Fibroblast of skin of right biceps (primary cell): Measurements from ENCODE around the gene RRP1B.
"Not testable (repeated sequence)": the region's sequence is repeated elsewhere in the genome, so short reads cannot be mapped to it uniquely, and the experiment has no call there.

ENCODE experiments used
- DNase-seq: peaks from one replicate; pipeline ENCODE4 v3.0.0-alpha.2; 2013

Gene RRP1B

GRCh38 chr21:43702785-43703034, 43.4 kb downstream of the RRP1B start:
- DNase-seq, result peak; percentile 66

DNA sequence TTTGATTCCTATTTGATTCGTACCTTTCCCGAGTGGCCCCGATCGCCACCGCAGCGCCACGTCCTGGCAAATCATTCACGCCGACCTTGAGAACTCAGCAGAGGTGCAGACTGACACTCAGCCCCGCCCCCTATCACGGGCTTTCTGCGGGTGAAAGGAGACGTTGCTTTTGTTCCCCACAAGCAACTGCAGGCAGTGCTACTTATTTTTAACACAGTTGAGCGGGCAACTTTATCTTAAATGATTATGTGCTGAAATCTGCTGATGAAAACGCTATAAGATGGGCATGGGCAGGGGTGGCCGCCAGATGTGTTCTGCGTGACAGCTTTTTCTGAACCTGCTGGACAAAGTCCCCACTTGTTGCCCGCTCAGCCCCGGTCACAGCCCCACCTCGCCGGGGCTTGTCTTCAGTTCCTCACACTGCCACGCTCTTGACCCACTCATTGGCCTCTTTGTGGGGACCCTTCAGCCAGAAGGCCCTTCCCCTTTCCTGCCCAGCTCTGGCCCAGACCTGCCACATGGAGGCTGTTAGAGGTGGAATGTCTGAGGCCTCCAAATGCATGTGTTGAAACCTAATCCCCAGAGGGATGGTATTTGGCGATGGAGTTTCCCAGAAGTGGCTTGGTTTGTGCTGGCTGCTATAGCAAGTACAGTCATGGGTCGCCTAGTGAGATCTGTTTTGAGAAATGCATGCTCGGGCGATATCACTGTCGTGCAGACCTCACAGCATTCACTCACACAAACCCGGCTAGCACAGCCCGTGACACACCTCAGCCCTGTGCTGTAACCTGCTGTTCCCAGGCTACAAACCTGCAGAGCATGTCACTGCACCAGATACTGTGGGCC, 43.9 kb downstream of the RRP1B start:
- peak; percentile 82 for DNase-seq

DNA sequence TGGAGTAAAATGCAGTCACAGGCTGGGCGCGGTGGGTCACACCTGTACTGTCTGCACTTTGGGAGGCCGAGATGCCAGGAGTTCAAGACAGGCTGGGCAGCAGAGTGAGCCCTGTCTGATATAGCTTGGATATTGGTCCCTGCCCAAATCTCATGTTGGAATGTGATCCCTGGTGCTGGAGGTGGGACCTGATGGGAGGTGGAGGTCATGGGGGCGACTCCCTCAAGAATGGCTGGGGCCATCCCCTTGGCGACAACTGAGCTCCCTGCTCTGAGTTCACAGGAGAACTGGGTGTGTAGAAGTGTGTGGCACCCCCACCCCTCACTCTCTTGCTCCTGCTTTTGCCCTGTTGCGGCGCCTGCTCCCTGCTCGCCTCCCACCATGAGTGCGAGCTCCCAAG, 48.1 kb downstream of the RRP1B start:
- no peak for DNase-seq

GRCh38 chr21:43708745-43709381, 49.5 kb downstream of the RRP1B start:
- DNase-seq, result no peak

- peak; percentile 51 for DNase-seq
These were observed 53.0 kb downstream of the RRP1B start for GRCh38 chr21:43712268-43712942.

- not testable (repeated sequence) for DNase-seq
These were observed 53.8 kb downstream of the RRP1B start for GRCh38 chr21:43713123-43713522.

DNA sequence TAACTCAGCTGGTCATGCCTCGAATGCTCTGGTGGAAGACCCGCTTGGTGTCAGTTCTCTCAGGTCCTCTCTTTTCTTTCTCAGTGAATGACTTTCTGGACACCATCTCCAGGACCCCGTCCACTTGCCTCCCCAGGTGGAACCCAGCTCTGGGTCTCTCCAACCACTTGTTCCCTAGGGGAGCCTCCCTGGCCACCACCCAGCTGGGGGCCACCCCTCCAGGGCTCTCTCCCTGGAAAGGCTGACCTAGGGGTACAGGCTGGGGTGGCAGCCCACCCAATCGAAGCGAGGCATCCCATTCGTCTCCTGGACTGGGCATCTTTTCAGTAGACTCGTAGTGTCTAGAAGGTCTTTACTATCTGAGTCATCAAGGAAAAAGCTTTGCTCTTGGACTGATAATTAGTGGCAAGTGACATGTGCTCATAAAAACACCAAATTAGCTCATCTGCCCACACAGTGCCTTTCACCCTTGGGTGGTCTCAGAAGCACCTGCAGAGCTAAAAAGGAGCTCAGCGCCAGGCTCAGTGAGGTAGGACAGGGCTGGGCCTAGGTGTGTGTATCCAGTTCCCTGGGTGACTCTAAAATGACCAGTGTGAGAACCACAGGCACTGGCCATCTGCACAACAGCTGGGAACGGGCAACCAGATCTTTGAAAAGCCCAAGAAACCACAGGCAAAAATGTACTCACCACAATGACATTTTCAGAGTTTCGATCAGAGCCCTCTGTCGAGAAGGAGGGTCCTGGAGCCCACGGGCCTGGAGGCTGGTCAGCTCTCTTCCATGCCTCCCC, 57.2 kb downstream of the RRP1B start:
- peak; percentile 23 for DNase-seq

- no peak for DNase-seq
These were observed 58.0 kb downstream of the RRP1B start for GRCh38 chr21:43717166-43717853.

- no peak for DNase-seq
These were observed 58.9 kb downstream of the RRP1B start for GRCh38 chr21:43717967-43718871.

GRCh38 chr21:43718872-43719747, 59.8 kb downstream of the RRP1B start, which contains the start of gene PDXK:
PDXK (plus strand) TSS chr21:43719129; CDS start chr21:43719295, 166 bp downstream.
- DNase-seq, result peak; percentile 84

DNA sequence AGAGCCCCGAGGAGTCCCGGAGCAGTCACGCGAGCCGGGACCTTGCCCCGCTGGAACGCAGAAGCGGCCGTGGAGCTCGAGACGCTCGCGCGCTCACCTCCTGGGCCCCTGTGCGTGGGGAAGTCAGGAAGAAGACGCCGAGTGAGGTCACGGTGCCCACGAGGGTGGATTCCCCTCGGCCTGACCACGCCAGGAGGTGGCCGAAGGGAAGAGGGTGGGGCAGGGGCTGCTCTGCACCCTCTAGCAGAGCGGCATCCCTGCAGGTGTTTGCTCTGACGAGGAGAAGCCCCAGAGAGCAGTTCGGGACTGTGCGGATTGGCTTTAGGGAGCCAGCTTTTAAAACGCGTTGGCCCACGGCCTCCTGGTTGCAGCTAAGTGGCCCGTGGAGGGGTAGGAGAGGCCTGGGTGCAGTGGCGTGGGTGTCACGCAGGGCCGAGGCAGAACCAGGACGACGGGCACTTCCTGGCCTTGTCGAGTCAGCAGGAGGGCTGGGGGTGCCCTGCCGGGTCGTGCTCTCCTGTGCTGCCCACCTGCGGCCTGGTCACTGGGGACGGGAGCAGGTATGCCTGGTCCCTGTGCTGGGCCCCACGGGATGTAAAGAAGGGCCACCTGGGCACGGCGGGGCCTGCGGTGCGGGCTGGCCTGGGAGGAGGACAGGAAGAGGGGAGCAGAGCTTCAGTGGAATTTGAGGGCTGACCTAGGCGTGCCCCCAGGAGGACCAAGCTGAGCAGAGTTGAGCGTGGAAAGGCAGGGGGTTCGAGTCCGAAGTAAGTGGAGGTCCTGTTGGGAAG, 60.6 kb downstream of the RRP1B start:
- no peak for DNase-seq

DNA sequence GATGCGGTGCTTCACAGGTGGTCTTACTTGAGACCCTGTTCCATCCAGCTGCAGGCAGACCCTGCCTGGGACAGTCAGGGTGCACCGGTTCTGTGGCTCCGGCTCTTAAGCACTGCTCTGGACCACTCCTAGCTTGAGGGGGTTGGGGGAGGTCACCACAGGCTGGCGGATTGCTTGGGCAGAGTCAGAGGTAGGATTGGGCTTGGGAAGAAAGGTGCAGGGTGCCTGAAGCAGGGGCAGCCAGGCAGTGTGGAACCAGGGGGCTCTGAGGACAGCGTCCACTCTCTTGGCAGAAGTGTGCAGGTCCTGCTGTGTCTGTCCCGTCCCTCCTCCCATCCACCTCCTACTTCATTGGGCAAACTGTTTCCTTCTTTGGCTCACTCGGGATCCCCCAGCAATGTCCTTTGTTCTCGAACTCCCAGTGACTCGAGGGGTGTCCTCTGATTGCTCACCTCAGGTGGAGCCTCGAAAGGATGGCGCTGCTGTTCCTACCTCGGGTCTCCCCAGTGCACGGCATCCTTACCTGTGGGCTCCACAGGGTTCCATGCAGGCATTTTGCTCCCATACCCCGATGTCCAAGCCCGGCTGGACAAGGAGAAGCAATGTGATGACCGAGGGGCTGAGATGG, 61.3 kb downstream of the RRP1B start:
- no peak for DNase-seq

GRCh38 chr21:43721206-43721605, 61.8 kb downstream of the RRP1B start:
- DNase-seq, result no peak

GRCh38 chr21:43721939-43722338, 62.6 kb downstream of the RRP1B start:
- no peak for DNase-seq

DNA sequence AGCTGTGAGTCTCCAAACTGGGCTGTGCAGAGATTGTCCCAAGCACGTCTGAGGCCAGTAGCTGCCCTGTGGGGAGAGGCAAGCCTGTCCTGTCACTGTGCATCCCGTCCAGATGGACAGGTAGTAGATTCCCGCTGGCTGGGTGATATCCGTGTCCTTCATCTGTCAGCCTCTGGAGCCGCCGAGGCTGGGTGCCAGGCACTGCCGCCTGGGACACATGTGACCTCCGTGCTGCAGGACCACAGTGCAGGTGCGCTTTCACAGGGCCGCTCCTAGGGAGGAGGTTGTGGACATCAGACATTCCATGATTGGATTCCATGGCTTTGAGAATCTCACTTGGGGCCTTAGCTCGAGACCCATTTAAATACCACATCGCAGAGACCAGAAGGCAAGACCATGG, 64.3 kb downstream of the RRP1B start:
- DNase-seq, result no peak

DNA sequence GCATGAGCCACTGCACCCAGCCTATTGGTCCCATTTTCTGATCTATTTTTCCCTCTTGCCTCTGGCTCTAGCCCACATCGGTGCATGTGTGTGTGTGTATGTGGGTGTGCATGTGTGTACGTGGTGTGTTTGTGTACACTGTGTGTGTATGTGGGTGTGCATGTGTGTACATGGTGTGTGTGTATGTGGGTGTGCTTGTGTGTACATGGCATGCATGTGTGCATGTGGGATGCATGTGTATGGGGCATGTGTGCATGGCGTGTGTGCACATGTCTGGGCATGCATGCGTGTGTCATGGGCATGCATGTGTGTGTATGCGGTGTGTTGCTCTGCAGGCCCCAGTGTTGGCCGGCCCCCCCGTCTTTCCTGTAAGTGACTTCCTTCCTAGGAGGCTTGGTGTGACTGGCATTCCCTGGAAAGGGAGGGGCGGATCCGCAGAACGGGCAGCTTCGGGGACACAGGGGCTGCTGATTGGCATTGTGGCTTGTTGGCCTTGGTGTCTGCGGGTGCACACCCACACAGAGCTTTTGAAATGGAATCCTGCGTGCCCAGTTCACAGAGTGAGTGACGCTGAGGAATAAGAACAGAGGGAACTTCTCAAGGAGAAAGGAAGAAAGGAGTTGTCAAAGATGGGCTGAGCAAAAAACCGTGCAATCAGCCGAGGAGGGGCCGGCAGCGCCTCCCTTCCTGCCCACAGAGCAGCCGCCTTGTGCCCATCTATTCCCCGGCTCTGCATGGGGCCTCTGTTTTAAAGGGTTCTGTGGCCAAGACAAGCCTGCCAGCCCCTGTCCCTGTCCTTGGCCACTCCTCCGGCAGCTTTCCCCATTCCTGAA, 67.5 kb downstream of the RRP1B start:
- no peak for DNase-seq

DNA sequence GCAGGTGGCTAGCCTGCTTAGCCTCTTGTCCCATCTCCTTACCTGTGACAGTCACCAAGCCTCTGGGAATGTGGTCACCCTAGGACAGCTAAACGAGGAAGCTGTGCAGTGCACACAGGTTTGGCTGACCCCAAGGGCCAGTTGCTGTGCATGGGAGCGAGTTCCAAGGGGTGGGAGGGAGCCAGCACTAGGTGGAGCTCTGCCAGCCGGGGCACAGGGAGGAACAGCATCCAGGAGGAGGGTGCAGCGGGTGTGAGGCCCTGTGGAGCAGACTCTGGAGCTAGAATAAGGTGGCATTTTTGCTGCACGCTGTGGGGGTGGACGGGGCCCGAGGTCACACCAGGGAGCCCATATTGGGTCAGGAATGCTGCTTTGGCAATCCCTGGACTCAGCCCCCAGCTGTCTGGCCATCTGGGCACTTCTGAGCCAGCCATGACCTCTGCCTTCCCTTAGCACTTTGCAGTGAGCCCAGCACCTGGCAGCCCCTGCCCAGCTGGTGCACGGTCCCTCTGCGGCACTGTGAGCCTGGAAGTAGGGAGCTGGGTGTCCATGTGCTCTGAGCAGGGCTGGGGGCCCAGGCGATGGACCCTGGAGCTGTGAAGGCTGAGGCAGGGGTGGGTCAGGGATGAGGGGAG, 68.3 kb downstream of the RRP1B start:
- DNase-seq, result no peak

- no peak for DNase-seq
These were observed 68.8 kb downstream of the RRP1B start for GRCh38 chr21:43728154-43728466.
